HEK293 (cell line): Measurements from ENCODE around the gene KCTD2.

ENCODE experiments used
- CTCF ChIP-seq: fragments of 450-650 bp; formaldehyde crosslinking; IDR thresholded peaks from 2 replicates; pipeline ENCODE4 v1.5.1; 2016; ENCODE audit warnings: missing biosample characterization, missing genetic modification characterization
- REST ChIP-seq: fragments of 450-650 bp; formaldehyde crosslinking; IDR thresholded peaks from 2 replicates; pipeline ENCODE4 v1.5.1; 2016; ENCODE audit warnings: missing biosample characterization, missing genetic modification characterization
- ZBTB21 ChIP-seq: fragments of 450-650 bp; formaldehyde crosslinking; IDR thresholded peaks from 2 replicates; pipeline ENCODE4 v1.5.1; 2017; ENCODE audit warnings: missing biosample characterization, missing genetic modification characterization
- ZNF423 ChIP-seq: fragments of 450-650 bp; formaldehyde crosslinking; IDR thresholded peaks from 2 replicates; pipeline ENCODE4 v1.5.1; 2016; ENCODE audit warnings: missing biosample characterization, missing genetic modification characterization
- ZNF76 ChIP-seq: fragments of 450-650 bp; formaldehyde crosslinking; IDR thresholded peaks from 2 replicates; pipeline ENCODE4; 2016; ENCODE audit warnings: low read depth, missing biosample characterization, missing genetic modification characterization, borderline replicate concordance

GRCh38 chr17:75063626-75064025 is 16.6 kb downstream of the KCTD2 start:
- TF ChIP-seq CTCF (tag by site-specific recombination) = no peak
- no peak for TF ChIP-seq REST (tag by site-specific recombination)
- no peak for TF ChIP-seq ZBTB21 (tag by site-specific recombination)
- TF ChIP-seq ZNF76 = no peak
- no peak for TF ChIP-seq ZNF423
